ENCODE data around the gene KPNA1.
"Not testable (repeated sequence)": the region's sequence is repeated elsewhere in the genome, so short reads cannot be mapped to it uniquely, and the experiment has no call there.

The KPNA1 gene

GRCh38 chr3:122476532-122476931 is 38.2 kb downstream of the KPNA1 start:
- no peak for DNase-seq (ENCODE audit: low read depth in 2 of 2)

GRCh38 chr3:122475316-122475715 is 39.4 kb downstream of the KPNA1 start:
- DNase-seq (ENCODE audit: low read depth in 2 of 2) = no peak

- no peak for DNase-seq (ENCODE audit: low read depth in 2 of 2)
Measured at GRCh38 chr3:122469659-122470058, 45.1 kb downstream of the KPNA1 start.

- no peak for DNase-seq (ENCODE audit: low read depth in 2 of 2)
Measured at GRCh38 chr3:122468896-122469533, 45.7 kb downstream of the KPNA1 start.

GRCh38 chr3:122466701-122467240 is 48.0 kb downstream of the KPNA1 start:
- DNase-seq (ENCODE audit: low read depth in 2 of 2) = no peak

- DNase-seq (ENCODE audit: low read depth in 2 of 2) = no peak
Measured at GRCh38 chr3:122464659-122465058, 50.1 kb downstream of the KPNA1 start.

GRCh38 chr3:122462406-122462805 is 52.3 kb downstream of the KPNA1 start:
- DNase-seq (ENCODE audit: low read depth in 2 of 2) = no peak

- no peak for DNase-seq (ENCODE audit: low read depth in 2 of 2)
Measured at GRCh38 chr3:122461806-122462205, 52.9 kb downstream of the KPNA1 start.

- no peak for DNase-seq (ENCODE audit: low read depth in 2 of 2)
Measured at GRCh38 chr3:122458992-122459391, 55.7 kb downstream of the KPNA1 start.

- no peak for DNase-seq (ENCODE audit: low read depth in 2 of 2)
Measured at GRCh38 chr3:122457706-122458105, 57.0 kb downstream of the KPNA1 start.

GRCh38 chr3:122456074-122456473 is 58.7 kb downstream of the KPNA1 start:
- no peak for DNase-seq (ENCODE audit: low read depth in 2 of 2)

GRCh38 chr3:122451371-122451770 is 63.4 kb downstream of the KPNA1 start:
- DNase-seq (ENCODE audit: low read depth in 2 of 2) = no peak

- not testable (repeated sequence) for DNase-seq (ENCODE audit: low read depth in 2 of 2)
Measured at GRCh38 chr3:122448218-122448617, 66.5 kb downstream of the KPNA1 start.

GRCh38 chr3:122444491-122444887 is 70.2 kb downstream of the KPNA1 start:
- not testable (repeated sequence) for DNase-seq (ENCODE audit: low read depth in 2 of 2)

- not testable (repeated sequence) for DNase-seq (ENCODE audit: low read depth in 2 of 2)
Measured at GRCh38 chr3:122443762-122444490, 70.8 kb downstream of the KPNA1 start.

- no peak for DNase-seq (ENCODE audit: low read depth in 2 of 2)
Measured at GRCh38 chr3:122443090-122443489, 71.6 kb downstream of the KPNA1 start.

GRCh38 chr3:122435950-122436349 is 78.8 kb downstream of the KPNA1 start:
- DNase-seq (ENCODE audit: low read depth in 2 of 2) = no peak

GRCh38 chr3:122430371-122430770 is 84.4 kb downstream of the KPNA1 start:
- DNase-seq (ENCODE audit: low read depth in 2 of 2) = no peak

- DNase-seq (ENCODE audit: low read depth in 2 of 2) = no peak
Measured at GRCh38 chr3:122427857-122428471, 86.8 kb downstream of the KPNA1 start.

GRCh38 chr3:122421836-122422235 is 92.9 kb downstream of the KPNA1 start:
- DNase-seq (ENCODE audit: low read depth in 2 of 2) = no peak

GRCh38 chr3:122421101-122421500 is 93.6 kb downstream of the KPNA1 start:
- DNase-seq (ENCODE audit: low read depth in 2 of 2) = no peak

- no peak for DNase-seq (ENCODE audit: low read depth in 2 of 2)
Measured at GRCh38 chr3:122416966-122417365, 97.8 kb downstream of the KPNA1 start.

Measured in activated CD8-positive, alpha-beta memory T cell treated with anti-CD3 and anti-CD28 coated beads for 4 hours (primary cell).